ENCODE data around the gene F5.

Gene F5

DNA sequence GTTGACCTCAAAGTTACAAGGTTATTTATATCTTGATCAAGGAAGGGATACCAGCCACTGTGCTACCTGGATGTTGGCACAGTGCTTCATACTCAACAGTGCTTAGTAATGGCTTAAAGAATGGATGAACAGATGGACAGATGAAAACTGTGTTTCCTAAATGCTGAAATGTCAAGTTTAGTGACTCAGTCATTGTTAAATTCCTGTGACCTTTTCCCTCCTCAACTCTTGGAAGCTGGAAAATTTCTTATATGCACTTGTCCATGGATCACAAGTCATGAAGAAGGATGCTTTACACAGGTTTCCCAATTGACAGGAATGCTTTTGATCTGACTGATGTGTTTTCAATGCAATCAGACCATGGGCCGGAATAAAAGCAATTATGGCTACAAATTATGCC lies 60.9 kb downstream of the F5 start:
- no peaks in the 10 kb centered on the region for H3K79me2 ChIP-seq (ENCODE audit: insufficient read depth, low read length)

GRCh38 chr1:169523904-169524303 lies 62.4 kb downstream of the F5 start:
- Histone ChIP-seq H3K27ac (ENCODE audit: low read depth, low read length) (no peak overlapping the region), H3K9me2 (replicated peaks; ENCODE audit: insufficient read depth, low read length) (no peaks in the 10 kb centered on the region), H3K4me3 (ENCODE audit: insufficient read depth, low read length, poor library complexity, severe bottlenecking) (no peak overlapping the region), H3F3A (ENCODE audit: insufficient read depth) (no peaks in the 10 kb centered on the region), H3K27me3 (ENCODE audit: low read length) (no peaks in the 10 kb centered on the region), H4K20me1 (ENCODE audit: low read depth, low read length) (no peaks in the 10 kb centered on the region), H3K4me2 (ENCODE audit: low read depth, low read length, poor library complexity, severe bottlenecking) (no peak overlapping the region), H2AFZ (ENCODE audit: low read depth, low read length, severe bottlenecking) (no peak overlapping the region), H3K9me3 (ENCODE audit: insufficient read depth, low read length) (no peaks in the 10 kb centered on the region), H3K79me2 (ENCODE audit: insufficient read depth, low read length) (no peaks in the 10 kb centered on the region), H3K9ac (ENCODE audit: low read length) (no peak overlapping the region), H3K36me3 (ENCODE audit: low read length) (no peaks in the 10 kb centered on the region)
- TF ChIP-seq CTCF (IDR thresholded peaks at IDR 0.05; ENCODE audit: insufficient read depth, low read length, poor library complexity, severe bottlenecking): no peak
- no peak for TF ChIP-seq EZH2phosphoT487 (conservative IDR thresholded peaks at IDR 0.05; ENCODE audit: low read length)

More for the DNA sequence above, 60.9 kb downstream of the F5 start:
- Histone ChIP-seq H3K27me3 (ENCODE audit: low read length) (no peaks in the 10 kb centered on the region), H3K27ac (ENCODE audit: low read depth, low read length) (no peak overlapping the region), H3K4me2 (ENCODE audit: low read depth, low read length, poor library complexity, severe bottlenecking) (no peak overlapping the region), H3K4me3 (ENCODE audit: insufficient read depth, low read length, poor library complexity, severe bottlenecking) (no peak overlapping the region), H3K9ac (ENCODE audit: low read length) (no peak overlapping the region), H3K36me3 (ENCODE audit: low read length) (no peaks in the 10 kb centered on the region), H2AFZ (ENCODE audit: low read depth, low read length, severe bottlenecking) (no peak overlapping the region), H4K20me1 (ENCODE audit: low read depth, low read length) (no peaks in the 10 kb centered on the region), H3K9me2 (replicated peaks; ENCODE audit: insufficient read depth, low read length) (no peaks in the 10 kb centered on the region), H3K9me3 (ENCODE audit: insufficient read depth, low read length) (no peaks in the 10 kb centered on the region), H3F3A (ENCODE audit: insufficient read depth) (no peaks in the 10 kb centered on the region)
- TF ChIP-seq EZH2phosphoT487 (conservative IDR thresholded peaks at IDR 0.05; ENCODE audit: low read length): no peak
- no peak for TF ChIP-seq CTCF (IDR thresholded peaks at IDR 0.05; ENCODE audit: insufficient read depth, low read length, poor library complexity, severe bottlenecking)

- no peak overlapping the region for H3K27ac ChIP-seq (ENCODE audit: low read depth, low read length)
- H3K36me3 ChIP-seq (ENCODE audit: low read length): no peaks in the 10 kb centered on the region
- H3K9ac ChIP-seq (ENCODE audit: low read length): no peak overlapping the region
- no peak overlapping the region for H2AFZ ChIP-seq (ENCODE audit: low read depth, low read length, severe bottlenecking)
- H3K9me2 ChIP-seq (replicated peaks; ENCODE audit: insufficient read depth, low read length): no peaks in the 10 kb centered on the region
- H3K4me3 ChIP-seq (ENCODE audit: insufficient read depth, low read length, poor library complexity, severe bottlenecking): no peak overlapping the region
- TF ChIP-seq EZH2phosphoT487 (conservative IDR thresholded peaks at IDR 0.05; ENCODE audit: low read length) (no peak), CTCF (IDR thresholded peaks at IDR 0.05; ENCODE audit: insufficient read depth, low read length, poor library complexity, severe bottlenecking) (no peak)
- no peaks in the 10 kb centered on the region for H4K20me1 ChIP-seq (ENCODE audit: low read depth, low read length)
- no peaks in the 10 kb centered on the region for H3K27me3 ChIP-seq (ENCODE audit: low read length)
- H3K9me3 ChIP-seq (ENCODE audit: insufficient read depth, low read length): no peaks in the 10 kb centered on the region
- no peaks in the 10 kb centered on the region for H3F3A ChIP-seq (ENCODE audit: insufficient read depth)
- no peak overlapping the region for H3K4me2 ChIP-seq (ENCODE audit: low read depth, low read length, poor library complexity, severe bottlenecking)
- H3K79me2 ChIP-seq (ENCODE audit: insufficient read depth, low read length): no peaks in the 10 kb centered on the region
Observed at GRCh38 chr1:169521226-169521625, 65.1 kb downstream of the F5 start.
